GM12891 (cell line): ENCODE results near the gene ING2. TPM values are rescaled to one million over a fixed set of nuclear protein-coding genes. Genes with fewer than 3 reads are reported as not detected.
"Not testable (repeated sequence)": the region's sequence is repeated elsewhere in the genome, so short reads cannot be mapped to it uniquely, and the experiment has no call there.

Source experiments
- DNase-seq: peaks from one replicate; pipeline ENCODE4 v3.0.0; 2011; ENCODE audit warnings: low spot score; ENCODE audit not compliant: insufficient read length
- FAIRE-seq: peaks from 2 replicates; lab custom pipeline; 2011; peaks lifted over from hg19 to GRCh38; lab: Jason Lieb, UNC
- PAX5 ChIP-seq: IDR thresholded peaks from 2 replicates; pipeline ENCODE4 v1.6.1; 2011; ENCODE audit warnings: low read length, moderate library complexity, mild to moderate bottlenecking; ENCODE audit not compliant: insufficient read depth, severe bottlenecking
- POLR2A ChIP-seq: IDR thresholded peaks from 2 replicates; pipeline ENCODE4 v1.6.1; 2011; ENCODE audit warnings: low read depth, low read length, control low read depth
- POLR2AphosphoS5 ChIP-seq: IDR thresholded peaks from 2 replicates; pipeline ENCODE4 v1.6.1; 2011; ENCODE audit warnings: low read depth, low read length, control low read depth
- POU2F2 ChIP-seq: IDR thresholded peaks from 2 replicates; pipeline ENCODE4 v1.6.1; 2011; ENCODE audit warnings: low read depth, mild to moderate bottlenecking, control low read depth, low read length, moderate library complexity
- SPI1 ChIP-seq: IDR thresholded peaks from 2 replicates; pipeline ENCODE4 v1.6.1; 2011; ENCODE audit warnings: low read depth, low read length, control low read depth
- TAF1 ChIP-seq: IDR thresholded peaks from 2 replicates; pipeline ENCODE4 v1.6.1; 2011; ENCODE audit warnings: low read depth, low read length, control low read depth
- polyA plus RNA-seq: library from polyadenylated mRNA; unstranded; fragments of >200 nt; gene quantifications from one replicate; pipeline ENCODE4 v1.2.1, GENCODE V29; 2012; ENCODE audit warnings: low read depth, missing spikeins, inconsistent platforms; ENCODE audit not compliant: missing spikeins

The ING2 gene, protein sequence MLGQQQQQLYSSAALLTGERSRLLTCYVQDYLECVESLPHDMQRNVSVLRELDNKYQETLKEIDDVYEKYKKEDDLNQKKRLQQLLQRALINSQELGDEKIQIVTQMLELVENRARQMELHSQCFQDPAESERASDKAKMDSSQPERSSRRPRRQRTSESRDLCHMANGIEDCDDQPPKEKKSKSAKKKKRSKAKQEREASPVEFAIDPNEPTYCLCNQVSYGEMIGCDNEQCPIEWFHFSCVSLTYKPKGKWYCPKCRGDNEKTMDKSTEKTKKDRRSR
- polyA plus RNA-seq = 12.1 TPM

- TF ChIP-seq POLR2A (no peak), TAF1 (no peak; the same call in 1 of the 2 replicates), POLR2AphosphoS5 (no peak), PAX5 (no peak), SPI1 (no peak), POU2F2 (no peak)
- FAIRE-seq = no peak
- peak; percentile 61 for DNase-seq
Observed at GRCh38 chr4:183504930-183505610, at the start of gene ING2. ING2 (plus strand) TSS chr4:183505058; CDS start chr4:183505196, 138 bp downstream.

DNA sequence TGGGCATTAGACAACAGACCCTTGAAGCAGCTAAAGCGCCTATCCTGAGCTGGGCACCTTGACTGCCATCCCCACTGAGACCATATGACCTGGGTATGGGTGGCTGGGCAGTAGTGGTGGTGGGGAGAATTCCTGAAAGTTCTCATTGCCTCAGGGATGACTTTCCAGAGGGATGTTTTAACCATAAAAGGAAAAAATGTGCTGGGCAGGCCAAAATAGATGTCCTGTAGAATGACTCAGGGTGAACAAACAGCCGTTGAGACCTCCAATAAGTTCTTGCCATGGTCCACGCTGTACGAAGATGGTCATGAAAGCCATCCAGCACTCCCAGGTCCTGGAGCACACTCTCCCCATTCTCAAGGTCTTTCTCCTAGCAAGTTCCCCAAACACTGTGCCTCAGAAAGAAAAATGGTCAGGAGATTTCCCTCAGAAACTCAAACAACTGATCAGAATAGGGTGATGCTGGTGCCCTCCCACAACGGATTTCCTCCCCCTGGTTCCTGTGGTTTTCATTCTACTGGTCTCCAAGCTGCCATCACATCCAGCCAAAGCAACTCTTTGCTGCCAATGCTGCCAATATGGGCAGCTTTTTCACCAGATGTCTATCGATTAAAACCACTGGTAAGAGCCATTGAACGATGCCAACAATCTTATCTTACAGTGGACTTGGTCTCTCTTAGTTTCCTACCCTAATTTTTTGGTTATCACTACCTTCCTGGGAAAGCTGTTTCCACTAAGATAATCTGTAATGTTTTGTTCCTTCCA lies 49.2 kb upstream of the ING2 start:
- TF ChIP-seq POLR2A = no peak
- TF ChIP-seq POLR2AphosphoS5 = no peak
- no peak for TF ChIP-seq PAX5
- no peak for TF ChIP-seq SPI1
- no peak for TF ChIP-seq POU2F2
- TF ChIP-seq TAF1 = no peak
- FAIRE-seq = no peak
- no peak for DNase-seq

- TF ChIP-seq POLR2AphosphoS5 = no peak
- no peak for TF ChIP-seq POU2F2
- no peak for TF ChIP-seq POLR2A
- no peak for TF ChIP-seq TAF1
- no peak for TF ChIP-seq PAX5
- FAIRE-seq = no peak
Observed at GRCh38 chr4:183458005-183458404, 46.9 kb upstream of the ING2 start.

GRCh38 chr4:183463903-183464619 lies 40.8 kb upstream of the ING2 start:
- FAIRE-seq, DNase-seq: not testable (repeated sequence)

More at GRCh38 chr4:183458005-183458404, 46.9 kb upstream of the ING2 start:
- no peak for DNase-seq

- FAIRE-seq, DNase-seq: not testable (repeated sequence)
Observed at GRCh38 chr4:183465879-183466278, 39.0 kb upstream of the ING2 start.

DNA sequence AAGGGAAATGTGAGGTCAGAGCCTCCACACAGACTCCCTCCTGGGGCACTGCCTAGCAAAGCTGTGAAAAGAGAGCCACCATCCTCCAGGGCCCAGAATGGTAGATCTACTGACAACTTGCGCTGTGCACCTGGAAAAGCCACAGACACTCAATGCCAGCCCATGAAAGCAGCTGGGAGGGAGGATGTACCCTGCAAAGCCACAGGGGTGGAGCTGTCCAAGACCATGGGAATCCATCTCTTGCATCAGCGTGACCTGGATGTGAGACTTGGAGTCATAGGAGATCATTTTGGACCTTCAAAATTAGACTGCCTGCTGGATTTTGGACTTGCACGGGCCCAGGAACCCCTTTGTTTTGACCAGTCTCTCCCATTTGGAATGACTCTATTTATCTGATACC lies 37.6 kb upstream of the ING2 start:
- TF ChIP-seq SPI1 = no peak
- no peak for TF ChIP-seq POU2F2
- TF ChIP-seq PAX5 = no peak
- TF ChIP-seq POLR2A = no peak
- TF ChIP-seq POLR2AphosphoS5 = no peak
- no peak for TF ChIP-seq TAF1
- no peak for FAIRE-seq
- DNase-seq = no peak

- DNase-seq (no peak), FAIRE-seq (no peak)
- TF ChIP-seq SPI1 (no peak), POLR2A (no peak), PAX5 (no peak), POU2F2 (no peak), TAF1 (no peak), POLR2AphosphoS5 (no peak)
Observed at GRCh38 chr4:183468210-183469095, 36.4 kb upstream of the ING2 start.

GRCh38 chr4:183469285-183469684 lies 35.6 kb upstream of the ING2 start:
- no peak for FAIRE-seq
- no peak for TF ChIP-seq PAX5
- TF ChIP-seq SPI1 = no peak
- no peak for TF ChIP-seq POLR2AphosphoS5
- no peak for TF ChIP-seq POU2F2
- no peak for TF ChIP-seq POLR2A
- no peak for TF ChIP-seq TAF1
- DNase-seq = no peak

DNA sequence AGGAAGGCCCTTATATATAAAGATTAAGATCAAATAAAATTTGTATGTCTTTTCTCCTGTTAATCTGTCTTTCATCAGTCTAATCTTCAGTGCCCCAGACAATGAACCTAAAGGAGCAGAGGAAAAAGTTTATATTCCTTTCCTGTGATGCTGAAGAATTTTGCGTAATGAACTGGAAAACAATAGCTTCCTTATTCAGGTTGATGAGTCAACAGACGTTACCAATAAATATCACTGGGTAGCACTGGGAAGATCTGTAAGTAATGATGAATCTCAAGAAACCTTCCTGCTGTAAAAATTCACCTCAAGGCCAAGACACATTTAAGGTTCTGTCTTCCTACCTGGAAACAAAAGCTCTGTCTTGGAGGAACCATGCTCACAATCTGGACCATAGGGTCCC lies 34.9 kb upstream of the ING2 start:
- TF ChIP-seq PAX5 (no peak), POLR2A (no peak), SPI1 (no peak), TAF1 (no peak), POU2F2 (no peak), POLR2AphosphoS5 (no peak)
- DNase-seq (no peak), FAIRE-seq (no peak)
